ENCODE measurements around the gene COG2. TPM values are rescaled to one million over a fixed set of nuclear protein-coding genes. Genes with fewer than 3 reads are reported as not detected.
"Not testable (repeated sequence)": the region's sequence is repeated elsewhere in the genome, so short reads cannot be mapped to it uniquely, and the experiment has no call there.

Gene COG2
- total RNA-seq, 6 donors from 2014 or later: 23.5 to 37.7 (median 28.7) TPM

- no peak for DNase-seq
- Histone ChIP-seq H3K9me3 (no peaks in the 10 kb centered on the region), H3K4me3 (no peak overlapping the region), H3K4me1 (no peaks in the 10 kb centered on the region), H3K27me3 (no peaks in the 10 kb centered on the region), H3K27ac (no peak overlapping the region), H3K36me3 (no peaks in the 10 kb centered on the region)
- no peak for ATAC-seq (ENCODE audit: low FRiP score in 2 of 2)
- no peak for TF ChIP-seq POLR2A (IDR thresholded peaks at IDR 0.05)
These were observed 43.5 kb upstream of the COG2 start for GRCh38 chr1:230598745-230599144.

DNA sequence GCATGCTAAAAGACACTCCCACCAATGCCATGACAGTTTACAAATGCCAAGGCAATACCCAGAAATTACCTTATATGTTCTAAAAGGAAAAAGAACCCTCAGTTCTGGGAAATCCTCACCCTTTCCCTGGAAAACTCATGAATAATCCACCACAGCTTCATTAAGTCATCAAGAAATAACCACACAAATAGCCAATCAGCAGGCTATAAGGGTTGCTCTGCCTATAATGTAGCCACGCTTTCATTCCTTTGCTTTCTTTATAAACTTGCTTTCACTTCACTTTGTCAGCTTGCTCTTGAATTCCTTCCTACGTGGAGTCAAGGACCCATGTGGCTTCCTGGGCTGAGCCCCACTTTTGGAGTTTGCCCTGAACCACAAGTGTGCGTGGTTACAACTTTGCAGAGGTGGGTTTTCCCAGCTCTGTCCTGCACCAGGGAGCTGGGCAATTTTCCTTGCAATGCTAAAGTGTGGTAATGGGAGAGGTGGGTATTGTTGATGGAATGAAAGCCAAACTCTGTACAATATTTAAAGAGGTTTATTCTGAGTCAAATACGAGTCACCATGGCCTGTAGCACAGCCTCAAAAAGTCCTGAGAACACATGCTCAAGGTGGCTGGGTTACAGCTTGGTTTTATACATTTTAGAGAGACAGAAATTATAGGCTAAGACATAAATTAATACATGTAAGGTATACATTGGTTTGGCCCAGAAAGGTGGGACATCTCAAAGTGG, 42.2 kb upstream of the COG2 start:
- Histone ChIP-seq H3K27ac (no peak overlapping the region), H3K4me1 (no peaks in the 10 kb centered on the region), H3K36me3 (no peaks in the 10 kb centered on the region), H3K4me3 (no peak overlapping the region), H3K9me3 (no peaks in the 10 kb centered on the region), H3K27me3 (no peaks in the 10 kb centered on the region)
- TF ChIP-seq POLR2A (IDR thresholded peaks at IDR 0.05) (no peak), CTCF (IDR thresholded peaks at IDR 0.05) (no peak), POLR2AphosphoS5 (IDR thresholded peaks at IDR 0.05) (no peak), EP300 (IDR thresholded peaks at IDR 0.05) (no peak)
- DNase-seq (no peak), ATAC-seq (ENCODE audit: low FRiP score in 2 of 2) (no peak)
- WGBS, 2 donors: 73% methylated on average over 4 of the region's 4 CpGs

DNA sequence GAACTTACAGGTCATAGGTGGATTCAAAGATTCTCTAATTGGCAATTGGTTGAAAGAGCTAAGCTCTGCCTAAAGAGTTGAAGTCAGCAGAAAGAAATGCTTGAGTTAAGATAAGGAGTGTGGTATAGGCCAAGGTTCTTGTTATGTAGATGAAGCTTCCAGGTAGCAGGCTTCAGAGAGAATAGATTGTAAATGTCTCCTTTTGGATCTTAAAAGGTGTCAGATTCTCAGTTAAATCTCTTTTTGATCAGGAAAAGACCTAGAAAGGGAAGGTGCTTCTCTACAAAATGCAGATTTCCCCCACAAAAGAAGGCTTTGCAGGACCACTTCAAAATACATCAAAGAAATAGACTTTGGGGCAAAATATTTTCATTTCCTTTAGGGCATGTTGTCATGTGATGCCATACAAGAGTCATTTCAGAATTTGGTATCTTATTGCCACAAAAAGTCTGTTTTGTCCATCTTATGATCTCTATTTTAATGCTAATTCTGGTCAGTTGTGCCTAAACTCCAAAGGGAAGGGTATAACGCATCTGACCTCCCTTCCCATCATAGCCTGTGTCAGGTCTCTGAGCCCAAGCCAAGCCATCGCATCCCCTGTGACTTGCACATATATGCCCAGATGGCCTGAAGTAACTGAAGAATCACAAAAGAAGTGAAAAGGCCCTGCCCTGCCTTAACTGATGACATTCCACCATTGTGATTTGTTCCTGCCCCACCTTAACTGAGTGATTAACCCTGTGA, 41.5 kb upstream of the COG2 start:
- H3K9me3 ChIP-seq; H3K27me3 ChIP-seq; DNase-seq; H3K27ac ChIP-seq; H3K4me3 ChIP-seq; ATAC-seq (ENCODE audit: low FRiP score in 2 of 2); H3K36me3 ChIP-seq; H3K4me1 ChIP-seq: not testable (repeated sequence)
- 95 to 97% methylated on average over 2 of the region's 2 CpGs for WGBS, 2 donors

GRCh38 chr1:230609208-230609607, 33.1 kb upstream of the COG2 start:
- TF ChIP-seq EP300 (IDR thresholded peaks at IDR 0.05) (no peak), POLR2AphosphoS5 (IDR thresholded peaks at IDR 0.05) (no peak), CTCF (IDR thresholded peaks at IDR 0.05) (no peak), POLR2A (IDR thresholded peaks at IDR 0.05) (no peak)
- ATAC-seq (ENCODE audit: low FRiP score in 2 of 2): no peak
- H3K27ac ChIP-seq: no peak overlapping the region
- no peaks in the 10 kb centered on the region for H3K27me3 ChIP-seq
- 64 to 65% methylated on average over 2 of the region's 2 CpGs for WGBS, 2 donors
- H3K36me3 ChIP-seq: no peaks in the 10 kb centered on the region
- H3K9me3 ChIP-seq: no peaks in the 10 kb centered on the region
- H3K4me3 ChIP-seq: no peak overlapping the region
- no peaks in the 10 kb centered on the region for H3K4me1 ChIP-seq
- no peak for DNase-seq

GRCh38 chr1:230610589-230610988, 31.7 kb upstream of the COG2 start:
- WGBS, 2 donors: 61 to 80% methylated on average over 1 of the region's 1 CpG
- H3K27me3 ChIP-seq: no peaks in the 10 kb centered on the region
- H3K4me3 ChIP-seq: no peak overlapping the region
- H3K27ac ChIP-seq: no peak overlapping the region
- TF ChIP-seq POLR2AphosphoS5 (IDR thresholded peaks at IDR 0.05) (no peak), CTCF (IDR thresholded peaks at IDR 0.05) (no peak), POLR2A (IDR thresholded peaks at IDR 0.05) (no peak), EP300 (IDR thresholded peaks at IDR 0.05) (no peak)
- no peaks in the 10 kb centered on the region for H3K36me3 ChIP-seq
- no peaks in the 10 kb centered on the region for H3K4me1 ChIP-seq
- H3K9me3 ChIP-seq: no peaks in the 10 kb centered on the region
- ATAC-seq (ENCODE audit: low FRiP score in 2 of 2) (no peak), DNase-seq (no peak)
